GM06990 (cell line): ENCODE data around the gene DLX1.

Experiments used
- DNase-seq: peaks from one replicate; pipeline ENCODE4 v3.0.0-alpha.2; 2011; ENCODE audit not compliant: insufficient read length; ENCODE audit errors: extremely low read depth
- H3K27me3 ChIP-seq: replicated peaks from 2 replicates; pipeline ENCODE4 v1.6.0; 2011; ENCODE audit warnings: low read length; ENCODE audit not compliant: control insufficient read depth, insufficient read depth
- H3K36me3 ChIP-seq: 2 replicates; pipeline ENCODE4 v1.5.1; 2011; ENCODE audit warnings: low read length; ENCODE audit not compliant: control insufficient read depth, insufficient read depth
- H3K4me3 ChIP-seq: replicated peaks from 2 replicates; pipeline ENCODE4 v1.5.1; 2011; ENCODE audit warnings: low read depth, mild to moderate bottlenecking, control low read depth, low read length
- CTCF ChIP-seq: IDR thresholded peaks from 2 replicates; pipeline ENCODE4 v1.5.1; 2011; ENCODE audit warnings: low read length, control low read depth, mild to moderate bottlenecking, inconsistent platforms; ENCODE audit not compliant: insufficient read depth, poor library complexity, severe bottlenecking

DLX1 gene

GRCh38 chr2:172087780-172088244, 2.5 kb downstream of the DLX1 start:
- Histone ChIP-seq H3K4me3 (no peak overlapping the region), H3K27me3 (peaks cover 1% of the 10 kb centered on the region), H3K36me3 (no peaks in the 10 kb centered on the region)
- no peak for DNase-seq
- TF ChIP-seq CTCF: no peak

DNA sequence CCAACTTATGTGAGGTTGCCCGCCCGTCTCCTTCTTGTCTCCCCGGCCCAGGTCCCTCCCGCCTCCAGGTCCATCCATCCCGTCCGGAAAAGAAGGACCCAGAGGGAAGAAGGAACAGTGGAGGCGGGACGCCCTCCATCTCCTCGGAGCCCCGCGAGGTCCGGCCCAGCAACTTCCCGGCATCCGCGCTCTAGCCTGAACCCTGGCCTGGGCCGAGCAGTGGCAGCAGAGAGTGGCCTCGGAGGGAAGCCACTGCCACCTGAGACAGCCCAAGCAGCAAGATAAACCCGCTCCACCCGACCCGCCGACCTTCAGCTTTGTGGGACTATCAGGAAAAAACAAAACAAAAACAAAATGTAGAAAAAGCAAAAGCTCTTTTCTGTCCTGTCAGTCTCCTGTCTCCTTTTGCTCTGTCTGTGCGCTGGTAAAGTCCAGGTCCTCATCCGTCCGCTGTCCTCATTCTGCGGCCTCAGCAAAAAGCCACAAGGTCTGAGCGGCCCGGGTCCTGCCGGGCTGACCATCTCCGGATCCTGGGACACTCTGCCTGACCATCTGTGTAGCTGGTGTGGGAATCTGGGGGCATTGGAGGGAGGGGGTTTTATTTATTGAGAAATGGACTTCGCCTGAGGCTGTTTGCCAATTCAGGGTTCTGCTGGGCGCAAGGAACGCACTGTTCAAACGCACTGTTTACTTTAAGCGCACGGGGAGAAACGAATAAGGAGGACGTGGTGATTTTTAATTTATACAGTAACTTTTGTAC, 3.1 kb downstream of the DLX1 start:
- DNase-seq: no peak
- Histone ChIP-seq H3K4me3 (no peak overlapping the region), H3K27me3 (peaks cover 1% of the 10 kb centered on the region), H3K36me3 (no peaks in the 10 kb centered on the region)
- TF ChIP-seq CTCF: no peak

GRCh38 chr2:172089005-172089504, 3.7 kb downstream of the DLX1 start:
- no peaks in the 10 kb centered on the region for H3K36me3 ChIP-seq

DNA sequence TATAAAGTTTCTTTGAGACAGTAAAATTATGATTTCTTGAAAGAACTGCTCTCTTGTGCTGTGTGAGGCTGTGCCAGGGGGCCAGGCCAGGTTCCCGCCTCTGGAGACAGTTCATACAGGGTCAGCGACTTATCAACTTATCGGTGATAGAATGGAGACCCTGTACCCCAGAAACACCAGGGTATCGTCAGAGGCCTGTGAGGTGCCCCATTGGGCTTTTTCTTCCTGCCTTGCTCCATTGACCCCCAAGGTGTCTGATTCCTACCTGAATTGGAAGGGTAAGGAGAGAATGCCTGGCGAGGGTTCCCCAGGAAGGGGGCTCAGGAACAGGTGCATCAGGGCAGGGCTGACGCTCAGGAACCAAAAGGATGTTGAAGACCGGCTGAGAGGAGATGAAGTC, 4.3 kb downstream of the DLX1 start:
- Histone ChIP-seq H3K4me3 (no peak overlapping the region), H3K36me3 (no peaks in the 10 kb centered on the region), H3K27me3 (peaks cover 1% of the 10 kb centered on the region)
- TF ChIP-seq CTCF: no peak
- DNase-seq: no peak

More at GRCh38 chr2:172089005-172089504, 3.7 kb downstream of the DLX1 start:
- Histone ChIP-seq H3K4me3 (no peak overlapping the region), H3K27me3 (peaks cover 1% of the 10 kb centered on the region)
- TF ChIP-seq CTCF: no peak
- no peak for DNase-seq

GRCh38 chr2:172090044-172090961, 5.0 kb downstream of the DLX1 start:
- Histone ChIP-seq H3K4me3 (no peak overlapping the region), H3K27me3 (peaks cover 1% of the 10 kb centered on the region), H3K36me3 (no peaks in the 10 kb centered on the region)
- no peak for TF ChIP-seq CTCF
- no peak for DNase-seq
